Measurements from ENCODE around the gene USP5. TPM values are rescaled to one million over a fixed set of nuclear protein-coding genes. Genes with fewer than 3 reads are reported as not detected.

USP5 gene
- total and polyA plus RNA-seq, 2 of the 8 experiments (the other 6 are each of a cell fraction or from before 2014, with no cell fraction given), result 66.5 to 148 TPM

- Histone ChIP-seq H2BK20ac (ENCODE audit: low read length) (no peak overlapping the region), H3K9me3 (ENCODE audit: insufficient read depth in 2 of 2, low read depth in 1 of 2, low read length in 1 of 2) (no peaks in the 10 kb centered on the region), H3K27me3 (replicated peaks in 1 of 4; ENCODE audit: control insufficient read depth in 3 of 4, extremely low read depth in 1 of 4, insufficient read depth in 3 of 4, low read length in 3 of 4) (no peaks in the 10 kb centered on the region), H2BK15ac (ENCODE audit: low read length) (no peak overlapping the region), H3K79me2 (ENCODE audit: control insufficient read depth in 1 of 2, insufficient read depth in 2 of 2, low read length in 2 of 2) (no peaks in the 10 kb centered on the region), H3K23me2 (ENCODE audit: low read depth, low read length) (no peaks in the 10 kb centered on the region), H2AFZ (ENCODE audit: low read length) (no peak overlapping the region), H4K20me1 (replicated peaks in 1 of 2; ENCODE audit: control insufficient read depth in 1 of 2, insufficient read depth in 2 of 2, low read length in 2 of 2) (no peaks in the 10 kb centered on the region), H3K79me1 (ENCODE audit: low read depth, low read length) (no peaks in the 10 kb centered on the region), H3K56ac (replicated peaks; ENCODE audit: insufficient read length, low read depth, low read length) (no peak overlapping the region), H3K14ac (ENCODE audit: insufficient read length) (no peak overlapping the region), H3K18ac (ENCODE audit: extremely low read depth, low read length) (no peak overlapping the region), H3K4me1 (replicated peaks in 1 of 4; ENCODE audit: control insufficient read depth in 3 of 4, insufficient read depth in 4 of 4, low read length in 3 of 4) (peaks cover 0 to 5% (median 1%) of the 10 kb centered on the region in 4 experiments; a peak in 2 of 7 replicates), H2AK5ac (ENCODE audit: low read depth, low read length) (no peak overlapping the region), H3K4me2 (ENCODE audit: insufficient read depth in 1 of 2, low read depth in 2 of 2, low read length in 2 of 2) (no peak overlapping the region), H3K23ac (ENCODE audit: insufficient read length) (no peak overlapping the region), H2BK120ac (replicated peaks; ENCODE audit: low read depth, low read length) (no peak overlapping the region), H4K91ac (replicated peaks; ENCODE audit: insufficient read length, low read length) (no peak overlapping the region), H3K9ac (replicated peaks in 1 of 4; ENCODE audit: extremely low read depth in 1 of 4, low read depth in 3 of 4, low read length in 3 of 4) (no peak overlapping the region), H4K8ac (ENCODE audit: extremely low read depth, insufficient read depth, low read length) (no peak overlapping the region), H3K36me3 (ENCODE audit: control insufficient read depth in 2 of 4, insufficient read depth in 4 of 4, low read length in 3 of 4) (no peaks in the 10 kb centered on the region), H3K27ac (ENCODE audit: low read depth, low read length) (no peak overlapping the region), H2BK5ac (ENCODE audit: low read depth, low read length) (no peak overlapping the region), H3K4ac (replicated peaks; ENCODE audit: insufficient read length, low read depth, low read length) (no peak overlapping the region), H4K5ac (ENCODE audit: insufficient read length, low read depth, low read length) (no peak overlapping the region), H3K4me3 (ENCODE audit: extremely low read depth in 1 of 4, insufficient read depth in 2 of 4, low read depth in 3 of 4, low read length in 4 of 4) (no peak overlapping the region), H2BK12ac (ENCODE audit: low read depth, low read length) (no peak overlapping the region)
- no peak for DNase-seq (ENCODE audit: low read depth in 1 of 2, low spot score in 2 of 2)
- CTCF ChIA-PET (ENCODE audit: partially characterized antibody), result interaction anchor here (0.6 to 3.0 kb wide), 5 partner anchors 11 to 204 kb away, joined by 3 to 14 read pairs (median 5); partner anchors contain the start of gene SPSB2
- POLR2A ChIA-PET (ENCODE audit: partially characterized antibody), result interaction anchor here (0.6 to 2.0 kb wide), 7 partner anchors 12 to 816 kb away, joined by 3 to 6 read pairs (median 3); partner anchors contain the start of gene SPSB2
- 85% methylated on average over 6 of the region's 6 CpGs; no CpG with 5 or more reads in 1 of the 2 experiments for WGBS, 2 experiments (ENCODE audit: extremely low coverage in 1 of 2, insufficient coverage in 1 of 2, insufficient read length in 1 of 2, insufficient replicate concordance in 2 of 2, low coverage in 1 of 2, low lambda C conversion rate in 2 of 2, missing lambda C conversion rate in 1 of 2)
- no peak for FAIRE-seq
- no peak for TF ChIP-seq TAF1 (IDR thresholded peaks at IDR 0.05; ENCODE audit: low read depth, low read length)
- no peak for TF ChIP-seq MAFK (IDR thresholded peaks at IDR 0.05; ENCODE audit: low read depth, low read length)
- no peak for TF ChIP-seq EP300 (IDR thresholded peaks at IDR 0.05; ENCODE audit: borderline replicate concordance in 1 of 2, low read depth in 2 of 2, low read length in 2 of 2)
- TF ChIP-seq TAF7 (optimal IDR thresholded peaks at IDR 0.05; ENCODE audit: borderline replicate concordance, low read depth, low read length), result no peak
- TF ChIP-seq SIX5 (IDR thresholded peaks at IDR 0.05; ENCODE audit: low read depth, low read length), result no peak
- no peak for TF ChIP-seq SIRT6 (IDR thresholded peaks at IDR 0.05; ENCODE audit: low read length)
- TF ChIP-seq NRF1 (IDR thresholded peaks at IDR 0.05; ENCODE audit: low read depth, low read length), result no peak
- no peak for TF ChIP-seq ZNF274 (IDR thresholded peaks at IDR 0.05; ENCODE audit: borderline replicate concordance, extremely low read depth, low read length)
- no peak for TF ChIP-seq RAD21 (IDR thresholded peaks at IDR 0.05 in 1 of 2, conservative IDR thresholded peaks at IDR 0.05 in 1 of 2; ENCODE audit: low read depth in 2 of 2, low read length in 2 of 2)
- TF ChIP-seq SUZ12 (IDR thresholded peaks at IDR 0.05; ENCODE audit: low read length), result no peak
- no peak for TF ChIP-seq PHF8 (conservative IDR thresholded peaks at IDR 0.05; ENCODE audit: low read depth, low read length)
- TF ChIP-seq SIN3A (conservative IDR thresholded peaks at IDR 0.05 in 1 of 2, IDR thresholded peaks at IDR 0.05 in 1 of 2; ENCODE audit: low read depth in 1 of 2, low read length in 2 of 2), result no peak
- TF ChIP-seq SP2 (IDR thresholded peaks at IDR 0.05; ENCODE audit: low read length), result no peak
These were observed 45.0 kb downstream of the USP5 start for GRCh38 chr12:6896846-6897435.

All from H1 (cell line).